Lung (tissue), 12 donors: ENCODE data around the gene TRA2A. TPM values are rescaled to one million over a fixed set of nuclear protein-coding genes. Genes with fewer than 3 reads are reported as not detected.

ENCODE experiments used
- ATAC-seq: fragments of 200-7000 bp; cut with Tn5 transposase; one replicate; pipeline ENCODE4 v1.9.1; 2020; ENCODE audit warnings: moderate number of reproducible peaks; ENCODE audit not compliant: insufficient read depth, low FRiP score
- DNase-seq, 3 donors: peaks; one replicate each; pipeline ENCODE4 v3.0.0-alpha.2; 2013 to 2017
- H3K27ac ChIP-seq, 2 donors: one replicate each; pipeline ENCODE4 v1.5.1; 2013; ENCODE audit warnings: mild to moderate bottlenecking in 2 of 2, moderate library complexity in 2 of 2, control low read depth in 1 of 2, inconsistent platforms in 1 of 2, low read depth in 1 of 2, low read length in 1 of 2
- H3K27me3 ChIP-seq, 3 donors: one replicate each; pipeline ENCODE4 v1.5.1; 2013; ENCODE audit warnings: low read length in 2 of 3; ENCODE audit not compliant: control insufficient read depth in 3 of 3, insufficient read depth in 3 of 3
- H3K36me3 ChIP-seq, 4 donors: one replicate each; pipeline ENCODE4 v1.5.1; 2013; ENCODE audit warnings: low read length in 4 of 4, mild to moderate bottlenecking in 1 of 4, moderate library complexity in 1 of 4; ENCODE audit not compliant: control insufficient read depth in 4 of 4, insufficient read depth in 4 of 4
- H3K4me1 ChIP-seq, 5 donors: one replicate each; pipeline ENCODE4 v1.5.1; 2013; ENCODE audit warnings: low read length in 5 of 5, mild to moderate bottlenecking in 2 of 5, moderate library complexity in 1 of 5; ENCODE audit not compliant: control insufficient read depth in 5 of 5, insufficient read depth in 5 of 5
- H3K4me3 ChIP-seq: one replicate; pipeline ENCODE4 v1.5.1; 2013; ENCODE audit warnings: mild to moderate bottlenecking, control low read depth, moderate library complexity
- H3K9ac ChIP-seq, 2 donors: one replicate each; pipeline ENCODE4 v1.5.1; 2013; ENCODE audit warnings: low read length in 2 of 2, control low read depth in 1 of 2; ENCODE audit not compliant: insufficient read depth in 1 of 2
- H3K9me3 ChIP-seq, 4 donors: one replicate each; pipeline ENCODE4 v1.5.1; 2013; ENCODE audit warnings: low read length in 3 of 4, mild to moderate bottlenecking in 1 of 4, moderate library complexity in 1 of 4; ENCODE audit not compliant: control insufficient read depth in 4 of 4, insufficient read depth in 3 of 4
- WGBS, 2 donors: extraction: QIAGEN DNeasy Blood & Tissue Kit; methylation state at CpG; one replicate each; pipeline ENCODE4 v1.1.7; 2013; 5-methylcytosine and 5-hydroxymethylcytosine counted together
- polyA plus RNA-seq, 2 donors: library from polyadenylated mRNA; stranded (reverse); fragments of 200-250 nt; gene quantifications; one replicate each; pipeline ENCODE4 v1.2.1, GENCODE V29; 2013
- total RNA-seq, 2 donors: library from RNA; depleted of rRNA in 1 of 2; stranded (reverse); fragments of >200 nt in 1 of 2; gene quantifications; one replicate each; pipeline ENCODE4 v1.2.1, GENCODE V29; 2014 to 2021
- TF ChIP-seq, protein P1 (sequence below): IDR thresholded peaks from 2 replicates; pipeline ENCODE4 v1.5.1; 2012; ENCODE audit warnings: mild to moderate bottlenecking; ENCODE audit errors: control extremely low read depth, extremely low read depth
- donor health status: control.
- donor health status: control.
- donor health status: Bipolar disorder and iron deficiency.
- donor health status: healthy.
- donor health status: DM: yes; HTN: yes; CAD: no.

Gene TRA2A
- total and polyA plus RNA-seq, 4 donors = 46.3 to 99.0 (median 82.4) TPM

DNA sequence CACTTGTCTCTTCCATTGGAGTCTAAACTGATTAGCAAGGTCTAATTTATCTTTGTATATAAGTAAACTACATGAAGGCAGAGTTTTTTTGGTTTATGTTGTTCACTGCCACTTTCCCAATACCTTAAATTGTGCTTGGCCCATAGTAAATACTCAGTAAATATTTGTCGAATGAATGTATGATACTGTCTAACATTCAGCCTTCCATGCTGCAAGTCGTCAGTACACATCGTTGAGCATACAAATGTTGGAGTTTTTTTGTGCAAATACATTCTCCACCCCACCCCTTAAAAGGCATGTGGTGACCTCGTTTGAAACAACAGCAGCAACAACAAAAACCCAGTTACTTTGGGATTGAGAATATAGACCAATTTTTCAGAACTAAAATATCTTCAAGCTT lies 44.1 kb downstream of the TRA2A start:
- WGBS, 2 donors = 62 to 63% methylated on average over 4 of the region's 4 CpGs
- Histone ChIP-seq H3K9me3 (no peaks in the 10 kb centered on the region), H3K27me3 (no peaks in the 10 kb centered on the region), H3K27ac (no peak overlapping the region), H3K4me3 (no peak overlapping the region), H3K9ac (no peak overlapping the region), H3K4me1 (peaks cover 0 to 4% (median 0%) of the 10 kb centered on the region in 5 donors), H3K36me3 (no peaks in the 10 kb centered on the region)
- ATAC-seq (no peak), DNase-seq (no peak)
- TF ChIP-seq, protein P1, sequence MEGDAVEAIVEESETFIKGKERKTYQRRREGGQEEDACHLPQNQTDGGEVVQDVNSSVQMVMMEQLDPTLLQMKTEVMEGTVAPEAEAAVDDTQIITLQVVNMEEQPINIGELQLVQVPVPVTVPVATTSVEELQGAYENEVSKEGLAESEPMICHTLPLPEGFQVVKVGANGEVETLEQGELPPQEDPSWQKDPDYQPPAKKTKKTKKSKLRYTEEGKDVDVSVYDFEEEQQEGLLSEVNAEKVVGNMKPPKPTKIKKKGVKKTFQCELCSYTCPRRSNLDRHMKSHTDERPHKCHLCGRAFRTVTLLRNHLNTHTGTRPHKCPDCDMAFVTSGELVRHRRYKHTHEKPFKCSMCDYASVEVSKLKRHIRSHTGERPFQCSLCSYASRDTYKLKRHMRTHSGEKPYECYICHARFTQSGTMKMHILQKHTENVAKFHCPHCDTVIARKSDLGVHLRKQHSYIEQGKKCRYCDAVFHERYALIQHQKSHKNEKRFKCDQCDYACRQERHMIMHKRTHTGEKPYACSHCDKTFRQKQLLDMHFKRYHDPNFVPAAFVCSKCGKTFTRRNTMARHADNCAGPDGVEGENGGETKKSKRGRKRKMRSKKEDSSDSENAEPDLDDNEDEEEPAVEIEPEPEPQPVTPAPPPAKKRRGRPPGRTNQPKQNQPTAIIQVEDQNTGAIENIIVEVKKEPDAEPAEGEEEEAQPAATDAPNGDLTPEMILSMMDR = no peak

DNA sequence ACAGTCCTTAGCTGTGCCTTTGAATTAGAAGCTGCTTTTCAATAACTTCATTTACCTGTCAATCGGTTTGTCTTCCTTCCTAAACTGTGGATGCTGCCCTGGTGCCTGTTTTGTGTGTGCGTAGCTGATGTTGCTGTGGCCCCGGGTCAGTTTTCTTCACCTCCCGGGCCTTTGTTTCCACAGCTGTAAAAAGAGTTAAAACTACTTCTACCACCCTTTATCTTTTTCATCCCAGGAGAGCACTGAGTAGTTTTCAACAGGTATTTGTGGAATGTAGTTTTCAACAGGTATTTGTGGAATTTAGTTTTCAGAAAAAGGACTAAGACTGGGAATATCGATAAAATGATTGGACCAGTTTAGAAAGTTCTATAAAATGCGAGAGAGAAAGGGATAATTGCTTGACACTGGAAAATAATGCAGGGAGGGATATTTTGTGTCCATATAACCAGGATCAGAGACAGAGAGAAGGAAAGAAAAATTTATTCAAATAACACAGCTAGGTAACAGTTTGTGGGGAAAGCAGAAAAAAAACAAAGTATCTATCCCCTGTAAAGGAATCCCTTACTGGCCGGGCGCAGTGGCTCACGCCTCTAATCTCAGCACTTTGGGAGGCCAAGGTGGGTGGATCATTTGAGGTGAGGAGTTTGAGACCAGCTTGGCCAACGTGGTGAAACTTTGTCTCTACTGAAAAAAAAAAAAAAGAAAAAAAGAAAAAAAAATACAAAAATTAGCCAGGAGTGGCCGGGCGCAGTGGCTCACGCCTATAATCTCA lies 45.6 kb downstream of the TRA2A start:
- ATAC-seq (no peak), DNase-seq (no peak)
- H3K9ac ChIP-seq = no peak overlapping the region
- H3K27me3 ChIP-seq = no peaks in the 10 kb centered on the region
- H3K36me3 ChIP-seq = no peaks in the 10 kb centered on the region
- H3K27ac ChIP-seq = no peak overlapping the region
- 80 to 91% methylated on average over 13 of the region's 13 CpGs for WGBS, 2 donors
- no peak overlapping the region for H3K4me3 ChIP-seq
- TF ChIP-seq, protein P1 = no peak
- H3K4me1 ChIP-seq = peaks cover 0 to 2% (median 0%) of the 10 kb centered on the region in 5 donors
- H3K9me3 ChIP-seq = no peaks in the 10 kb centered on the region

DNA sequence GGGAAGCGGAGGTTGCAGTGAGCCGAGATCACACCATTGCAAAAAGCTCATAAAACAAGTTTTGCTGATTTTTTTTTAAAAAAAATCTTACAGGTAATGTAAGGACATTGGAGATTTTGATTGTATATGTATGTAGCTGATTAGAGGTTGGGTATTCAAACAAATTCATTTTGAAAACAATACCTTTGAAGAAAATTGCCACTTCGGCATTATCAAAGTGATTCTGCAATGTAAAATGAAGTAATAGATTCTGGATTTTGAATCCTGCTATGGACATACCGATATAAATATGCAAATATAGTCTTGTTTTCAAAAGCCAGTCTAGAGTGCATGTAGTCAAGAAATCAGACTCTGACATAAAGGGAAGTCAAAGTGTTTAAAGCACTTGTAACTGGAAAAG lies 49.1 kb downstream of the TRA2A start:
- TF ChIP-seq, protein P1 = no peak
- Histone ChIP-seq H3K27ac (no peak overlapping the region), H3K4me3 (no peak overlapping the region), H3K36me3 (no peaks in the 10 kb centered on the region), H3K27me3 (peaks cover 0 to 3% (median 0%) of the 10 kb centered on the region in 3 donors), H3K9ac (no peak overlapping the region), H3K4me1 (no peaks in the 10 kb centered on the region), H3K9me3 (no peaks in the 10 kb centered on the region)
- DNase-seq (no peak), ATAC-seq (no peak)
- 94 to 95% methylated on average over 4 of the region's 4 CpGs for WGBS, 2 donors
